ENCODE measurements around the gene IL10RA.
"Not testable (repeated sequence)": the region's sequence is repeated elsewhere in the genome, so short reads cannot be mapped to it uniquely, and the experiment has no call there.

IL10RA gene

DNA sequence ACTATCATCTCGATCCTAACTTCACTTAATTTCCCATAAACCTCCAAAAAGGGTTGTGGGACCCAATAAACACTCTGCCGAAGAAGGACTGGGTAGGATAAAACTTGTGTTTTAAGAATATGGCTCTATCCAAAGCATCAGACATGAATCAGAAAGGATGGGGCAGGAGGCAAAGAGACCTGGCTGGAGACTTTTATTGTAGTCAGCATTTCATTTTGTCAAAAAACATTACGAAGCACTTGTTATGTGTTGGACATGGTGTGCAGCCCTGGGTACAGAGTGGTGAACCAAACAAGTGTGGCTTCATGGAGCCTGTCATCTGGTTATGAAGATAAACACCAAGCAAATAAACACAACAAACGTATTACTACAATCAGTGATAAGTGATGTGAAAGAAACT lies 17.3 kb downstream of the IL10RA start:
- H3K4me3 ChIP-seq (replicated peaks; ENCODE audit: low read depth, low read length), result no peak overlapping the region

DNA sequence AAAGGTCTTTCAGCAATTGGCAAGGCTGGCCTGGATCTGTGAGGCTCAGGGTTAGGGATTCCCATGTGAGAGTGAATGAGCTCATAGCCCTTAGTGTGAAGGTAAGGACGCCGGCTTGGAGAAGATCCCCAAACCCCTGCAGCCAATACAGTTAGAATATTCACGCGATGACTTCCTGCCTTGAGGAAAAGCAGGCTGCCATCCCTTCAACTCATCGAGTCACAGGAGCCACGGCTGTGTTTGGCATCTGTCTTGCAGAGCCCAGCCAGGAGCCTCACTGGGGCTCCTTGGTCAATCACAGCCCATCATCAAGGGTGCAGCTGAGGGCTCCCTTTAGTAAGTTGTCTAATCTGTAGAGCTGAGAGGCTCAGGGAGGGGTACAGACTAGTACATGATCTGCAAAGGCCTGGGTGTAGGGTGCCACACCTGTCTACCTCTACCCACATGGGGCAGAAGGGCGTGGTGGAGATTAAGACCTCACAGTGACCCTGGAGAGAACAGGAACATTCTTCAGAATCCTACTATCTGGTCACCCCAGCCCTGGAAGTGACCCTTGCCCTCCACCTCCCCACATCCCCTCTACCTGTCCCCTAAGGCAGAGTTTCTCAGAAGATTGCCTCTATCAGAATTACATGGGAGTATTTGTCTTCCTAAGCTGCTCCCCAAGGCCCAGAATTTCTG lies 18.5 kb downstream of the IL10RA start:
- DNase-seq (ENCODE audit: low read depth), result no peak
- H3K4me3 ChIP-seq (replicated peaks; ENCODE audit: low read depth, low read length), result no peak overlapping the region
- no peak for TF ChIP-seq CTCF (IDR thresholded peaks at IDR 0.05; ENCODE audit: low read length, missing control alignments)

More for the DNA sequence above, 17.3 kb downstream of the IL10RA start:
- DNase-seq (ENCODE audit: low read depth), result no peak
- no peak for TF ChIP-seq CTCF (IDR thresholded peaks at IDR 0.05; ENCODE audit: low read length, missing control alignments)

DNA sequence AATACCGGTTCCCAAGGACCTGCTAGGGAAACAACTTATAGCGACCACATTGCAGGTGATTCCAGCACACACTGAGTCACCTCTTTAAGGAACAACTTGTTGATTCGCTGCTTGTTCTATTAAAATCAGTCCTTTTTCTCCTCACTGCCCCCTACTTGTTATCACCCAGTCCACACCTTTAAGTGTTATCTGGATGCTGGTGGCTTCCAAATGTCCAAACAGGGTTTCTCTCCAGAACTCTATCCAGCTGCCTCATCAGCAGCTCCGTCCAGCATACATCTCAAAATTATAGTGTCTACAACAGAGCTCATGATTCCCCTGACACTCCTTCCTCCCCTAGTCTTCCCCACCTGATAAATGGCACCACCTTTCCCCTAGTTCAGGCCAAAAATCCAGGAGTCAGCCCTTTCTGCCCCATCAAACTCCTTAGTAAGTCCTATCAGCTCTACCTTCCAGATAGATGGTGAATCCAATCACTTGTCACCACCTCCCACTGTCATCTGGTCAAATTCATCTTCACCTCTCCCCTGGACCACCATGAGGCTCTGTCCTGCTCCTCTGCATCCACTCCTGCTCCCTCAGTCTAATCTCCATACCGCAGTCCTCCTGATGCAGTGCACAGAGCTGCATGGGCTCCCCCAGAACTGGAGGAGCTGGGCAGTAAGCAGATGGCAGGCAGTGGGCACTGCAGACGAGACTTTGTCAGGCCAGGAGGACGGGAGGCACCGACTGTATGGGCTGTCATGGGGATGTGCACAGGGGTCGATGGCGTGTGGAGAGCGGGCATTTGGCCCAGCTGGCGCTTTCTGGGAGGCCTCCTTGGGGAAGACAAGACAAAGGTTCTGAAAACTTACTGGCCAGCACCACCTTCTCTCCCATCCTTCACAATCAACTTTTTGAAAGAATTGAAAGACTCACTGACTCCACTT lies 19.3 kb downstream of the IL10RA start:
- H3K4me3 ChIP-seq (replicated peaks; ENCODE audit: low read depth, low read length), result no peak overlapping the region
- no peak for DNase-seq (ENCODE audit: low read depth)
- no peak for TF ChIP-seq CTCF (IDR thresholded peaks at IDR 0.05; ENCODE audit: low read length, missing control alignments)

GRCh38 chr11:118006153-118006534 lies 19.9 kb downstream of the IL10RA start:
- TF ChIP-seq CTCF (IDR thresholded peaks at IDR 0.05; ENCODE audit: low read length, missing control alignments), result no peak
- no peak for DNase-seq (ENCODE audit: low read depth)
- no peak overlapping the region for H3K4me3 ChIP-seq (replicated peaks; ENCODE audit: low read depth, low read length)

GRCh38 chr11:118007040-118007439 lies 20.8 kb downstream of the IL10RA start:
- no peak for DNase-seq (ENCODE audit: low read depth)
- no peak overlapping the region for H3K4me3 ChIP-seq (replicated peaks; ENCODE audit: low read depth, low read length)

GRCh38 chr11:118007563-118008270 lies 21.5 kb downstream of the IL10RA start:
- not testable (repeated sequence) for DNase-seq (ENCODE audit: low read depth)

More at GRCh38 chr11:118007040-118007439, 20.8 kb downstream of the IL10RA start:
- no peak for TF ChIP-seq CTCF (IDR thresholded peaks at IDR 0.05; ENCODE audit: low read length, missing control alignments)

More at GRCh38 chr11:118007563-118008270, 21.5 kb downstream of the IL10RA start:
- not testable (repeated sequence) for H3K4me3 ChIP-seq (replicated peaks; ENCODE audit: low read depth, low read length)

Measured in fibroblast of pulmonary artery (primary cell).